ENCODE results near the gene LRRC52.

LRRC52 gene

GRCh38 chr1:165501330-165501969, 42.4 kb upstream of the LRRC52 start:
- no peak for DNase-seq (ENCODE audit: low read depth in 2 of 2)
- no peak for TF ChIP-seq CTCF (IDR thresholded peaks at IDR 0.05; ENCODE audit: low read depth, low read length)
- no peak overlapping the region for H3K4me3 ChIP-seq (replicated peaks in 1 of 2; ENCODE audit: low read depth in 2 of 2, low read length in 2 of 2)

GRCh38 chr1:165501970-165502348, 41.8 kb upstream of the LRRC52 start:
- no peak for DNase-seq (ENCODE audit: low read depth in 2 of 2)
- H3K4me3 ChIP-seq (replicated peaks in 1 of 2; ENCODE audit: low read depth in 2 of 2, low read length in 2 of 2), result no peak overlapping the region
- TF ChIP-seq CTCF (IDR thresholded peaks at IDR 0.05; ENCODE audit: low read depth, low read length), result no peak

- no peak for TF ChIP-seq CTCF (IDR thresholded peaks at IDR 0.05; ENCODE audit: low read depth, low read length)
- no peak overlapping the region for H3K4me3 ChIP-seq (replicated peaks in 1 of 2; ENCODE audit: low read depth in 2 of 2, low read length in 2 of 2)
- DNase-seq (ENCODE audit: low read depth in 2 of 2), result no peak
Measured at GRCh38 chr1:165507570-165507969, 36.2 kb upstream of the LRRC52 start.

GRCh38 chr1:165508291-165508690, 35.5 kb upstream of the LRRC52 start:
- no peak overlapping the region for H3K4me3 ChIP-seq (replicated peaks in 1 of 2; ENCODE audit: low read depth in 2 of 2, low read length in 2 of 2)
- DNase-seq (ENCODE audit: low read depth in 2 of 2), result no peak
- no peak for TF ChIP-seq CTCF (IDR thresholded peaks at IDR 0.05; ENCODE audit: low read depth, low read length)

GRCh38 chr1:165512816-165513215, 31.0 kb upstream of the LRRC52 start:
- TF ChIP-seq CTCF (IDR thresholded peaks at IDR 0.05; ENCODE audit: low read depth, low read length), result no peak
- H3K4me3 ChIP-seq (replicated peaks in 1 of 2; ENCODE audit: low read depth in 2 of 2, low read length in 2 of 2), result no peak overlapping the region
- no peak for DNase-seq (ENCODE audit: low read depth in 2 of 2)

- TF ChIP-seq CTCF (IDR thresholded peaks at IDR 0.05; ENCODE audit: low read depth, low read length), result no peak
- H3K4me3 ChIP-seq (replicated peaks in 1 of 2; ENCODE audit: low read depth in 2 of 2, low read length in 2 of 2), result no peak overlapping the region
- DNase-seq (ENCODE audit: low read depth in 2 of 2), result no peak
Measured at GRCh38 chr1:165516469-165516868, 27.3 kb upstream of the LRRC52 start.

- TF ChIP-seq CTCF (IDR thresholded peaks at IDR 0.05; ENCODE audit: low read depth, low read length), result no peak
- no peak for DNase-seq (ENCODE audit: low read depth in 2 of 2)
- H3K4me3 ChIP-seq (replicated peaks in 1 of 2; ENCODE audit: low read depth in 2 of 2, low read length in 2 of 2), result no peak overlapping the region
Measured at GRCh38 chr1:165520646-165521045, 23.2 kb upstream of the LRRC52 start.

All from cardiac fibroblast (primary cell).